GM19238 (cell line): Measurements from ENCODE around the gene TCF15.
A peak's percentile ranks its signal among the peaks of the same experiment; 100 is the strongest.
"Not testable (repeated sequence)": the region's sequence is repeated elsewhere in the genome, so short reads cannot be mapped to it uniquely, and the experiment has no call there.

Experiments
- DNase-seq: peaks from one replicate; pipeline ENCODE4 v3.0.0; 2011; ENCODE audit warnings: low spot score; ENCODE audit not compliant: insufficient read length

TCF15 gene

GRCh38 chr20:582204-582603, 27.9 kb downstream of the TCF15 start:
- no peak for DNase-seq

GRCh38 chr20:578940-579690, 31.0 kb downstream of the TCF15 start:
- DNase-seq: not testable (repeated sequence)

DNA sequence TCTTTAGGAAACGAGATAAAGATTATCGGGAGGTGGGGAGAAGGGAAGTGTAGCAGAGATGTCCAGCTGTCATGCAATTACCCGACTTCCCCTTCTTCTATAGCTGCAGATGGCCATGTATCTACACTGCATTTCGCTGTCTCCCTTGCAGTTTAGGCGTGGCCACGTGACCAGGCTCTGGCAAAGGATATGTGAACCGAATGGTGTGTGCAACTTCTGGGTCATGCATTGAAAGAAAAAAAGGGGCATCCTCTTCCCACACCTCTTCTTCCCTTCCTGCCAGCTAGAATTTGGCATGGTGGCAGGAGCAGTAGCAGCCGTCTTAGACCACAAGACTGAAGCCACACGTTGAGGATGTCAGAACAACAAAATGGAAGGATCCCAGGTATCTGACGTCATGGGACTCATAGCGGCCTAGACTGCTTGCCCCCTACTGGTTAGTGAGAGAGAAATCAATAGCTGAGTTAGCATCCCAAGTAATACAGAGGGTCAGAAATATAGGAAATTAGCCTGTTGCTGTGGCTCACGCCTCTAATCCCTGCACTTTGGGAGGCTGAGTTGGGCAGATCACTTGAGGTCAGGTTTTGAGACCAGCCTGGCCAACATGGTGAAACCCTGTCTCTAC, 32.8 kb downstream of the TCF15 start:
- DNase-seq: no peak

GRCh38 chr20:576156-576555, 34.0 kb downstream of the TCF15 start:
- no peak for DNase-seq

DNA sequence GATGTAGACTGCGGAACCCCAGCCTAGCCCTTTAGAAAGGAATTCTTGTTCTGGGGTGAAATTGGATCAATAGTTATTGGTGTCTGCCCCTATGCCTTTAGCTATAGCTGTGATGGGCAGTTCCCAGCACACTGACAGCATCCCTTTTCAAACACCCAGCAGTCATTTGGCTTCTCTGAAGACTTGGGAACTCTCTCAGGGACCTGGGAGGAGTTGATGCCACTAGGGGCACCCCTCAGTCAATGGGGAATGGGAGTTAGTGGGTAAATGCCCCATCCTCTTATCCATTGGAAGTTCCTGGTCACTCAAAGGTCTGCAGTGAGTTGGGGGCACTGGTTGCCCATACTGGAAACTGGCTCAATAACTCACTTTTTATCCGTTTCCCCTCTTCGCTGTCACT, 34.9 kb downstream of the TCF15 start:
- no peak for DNase-seq

- no peak for DNase-seq
Observed at GRCh38 chr20:574297-574942, 35.7 kb downstream of the TCF15 start.

DNA sequence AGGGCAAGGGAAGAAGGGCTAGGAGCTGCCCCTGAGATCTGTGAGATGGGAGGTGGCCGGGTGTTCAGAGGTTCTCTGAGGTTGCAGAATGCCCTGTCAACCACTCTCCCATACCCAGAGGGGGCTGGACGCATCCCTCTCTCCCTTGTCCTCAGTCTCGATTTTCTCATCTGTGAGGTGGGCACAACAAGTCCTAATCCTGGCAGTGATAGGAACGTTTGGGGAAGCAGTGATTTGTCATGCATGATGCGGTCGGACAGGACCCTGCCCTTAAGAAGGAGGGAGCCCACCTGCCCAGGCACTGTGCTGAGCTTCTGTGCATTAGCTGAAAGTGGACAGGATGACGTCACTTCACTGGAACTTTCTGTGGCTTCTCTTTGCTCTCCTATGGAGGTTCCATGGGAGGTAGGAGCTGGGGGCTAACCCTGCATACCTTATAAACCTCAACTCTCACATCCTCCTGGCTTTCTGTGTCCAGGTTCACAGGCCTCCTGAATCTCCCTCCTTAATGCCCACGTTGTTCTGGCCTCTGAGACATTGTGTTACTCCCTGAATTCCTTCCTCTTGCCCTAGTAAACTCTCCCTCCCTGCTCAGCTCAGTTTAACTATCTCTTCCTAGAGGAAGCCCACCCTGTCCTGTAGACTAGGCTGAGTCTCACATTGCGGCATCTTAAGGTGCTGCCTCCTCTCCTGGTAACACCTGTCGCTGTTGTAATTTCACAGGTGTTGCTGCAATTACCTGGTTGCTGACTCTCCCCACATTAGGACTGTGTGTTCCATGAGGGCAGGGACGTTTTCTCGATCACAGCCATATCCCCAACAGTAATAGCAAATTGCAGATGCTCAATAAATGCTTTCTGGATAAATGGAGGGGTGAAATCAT, 36.5 kb downstream of the TCF15 start:
- DNase-seq: no peak

DNA sequence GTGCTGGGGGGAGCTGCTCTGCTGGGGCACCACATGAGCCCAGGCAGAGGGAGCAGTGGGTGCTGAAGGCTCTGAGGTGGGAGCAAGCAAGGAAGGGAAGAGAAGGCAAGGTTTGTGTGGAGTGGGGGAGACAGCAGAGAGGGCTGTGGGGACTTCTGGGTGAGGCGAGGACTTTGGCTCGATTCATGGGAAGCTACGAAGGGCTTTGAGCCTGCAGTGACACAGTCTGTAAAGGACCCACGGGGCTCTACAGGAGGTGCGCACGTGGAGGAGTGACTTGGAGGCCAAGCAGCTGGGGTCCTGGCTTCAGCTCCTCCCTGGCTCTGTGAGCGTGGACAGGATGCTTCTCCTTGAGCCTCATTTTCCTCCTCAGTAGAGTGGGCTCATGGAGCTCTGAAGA, 37.4 kb downstream of the TCF15 start:
- no peak for DNase-seq

GRCh38 chr20:571754-572441, 38.2 kb downstream of the TCF15 start:
- DNase-seq: no peak

DNA sequence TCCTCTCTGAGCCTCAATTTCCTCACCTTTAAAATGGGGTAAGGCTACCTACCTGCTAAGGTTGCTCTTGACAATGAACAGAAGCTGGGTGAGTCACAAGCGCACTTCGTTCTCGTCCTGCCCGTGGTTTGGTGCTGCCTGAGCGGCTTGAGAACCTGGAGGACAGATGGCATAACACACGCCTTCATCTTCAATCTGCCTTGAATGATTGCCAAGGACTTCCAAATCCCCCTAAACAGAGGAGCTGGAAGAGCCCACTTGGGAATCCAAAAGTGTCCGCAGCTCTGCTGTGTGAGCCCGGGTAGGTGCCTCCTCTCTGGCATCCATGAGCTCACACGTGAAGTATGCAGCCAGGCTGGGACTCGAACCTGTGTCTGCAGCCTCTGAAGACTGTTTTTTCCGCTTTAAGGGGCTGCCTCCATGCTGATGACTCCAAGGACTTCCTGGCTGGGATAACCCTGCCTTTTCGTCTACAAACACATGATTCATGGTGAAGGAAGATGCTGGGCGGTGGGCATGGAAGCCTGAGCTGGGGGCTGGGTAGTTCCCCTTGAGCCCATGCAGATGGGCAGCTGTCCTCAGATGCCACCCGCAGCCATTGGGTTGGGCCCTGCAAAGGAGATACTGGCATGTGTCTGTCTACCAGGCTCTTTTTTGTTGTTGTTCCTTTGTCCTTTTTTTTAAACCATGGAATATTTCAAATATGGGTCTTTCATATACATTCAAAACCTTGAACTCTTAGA, 41.3 kb downstream of the TCF15 start:
- no peak for DNase-seq

DNA sequence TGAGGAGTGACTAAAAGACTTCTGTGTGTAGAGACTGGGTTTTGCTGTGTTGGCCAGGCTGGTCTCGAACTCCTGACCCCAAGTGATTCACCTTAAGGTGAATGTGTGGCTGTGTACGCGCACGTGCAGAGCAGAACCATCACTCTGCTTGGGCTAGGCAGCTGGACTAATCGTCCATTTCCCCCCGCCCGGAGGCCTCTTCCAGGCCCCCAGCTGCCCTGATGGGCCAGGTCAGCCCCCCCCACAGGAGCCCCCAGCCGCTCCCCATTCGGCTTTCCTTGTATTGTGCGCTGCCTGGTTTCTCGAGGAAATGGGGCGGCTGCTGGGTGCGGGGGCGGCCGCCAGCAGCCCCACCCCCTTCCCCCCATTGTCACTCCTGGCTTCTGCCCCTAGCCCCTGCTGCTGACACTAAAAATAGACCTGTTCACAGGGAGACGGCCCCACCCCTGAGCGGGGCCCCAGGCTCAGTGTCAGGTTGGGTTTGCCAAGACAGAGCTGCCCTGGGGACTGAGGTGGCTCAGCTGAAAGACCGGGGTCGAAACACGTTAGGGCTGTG, 41.9 kb downstream of the TCF15 start:
- DNase-seq: no peak

- DNase-seq: no peak
Observed at GRCh38 chr20:564192-564591, 45.9 kb downstream of the TCF15 start.

GRCh38 chr20:563187-563586, 46.9 kb downstream of the TCF15 start:
- no peak for DNase-seq

DNA sequence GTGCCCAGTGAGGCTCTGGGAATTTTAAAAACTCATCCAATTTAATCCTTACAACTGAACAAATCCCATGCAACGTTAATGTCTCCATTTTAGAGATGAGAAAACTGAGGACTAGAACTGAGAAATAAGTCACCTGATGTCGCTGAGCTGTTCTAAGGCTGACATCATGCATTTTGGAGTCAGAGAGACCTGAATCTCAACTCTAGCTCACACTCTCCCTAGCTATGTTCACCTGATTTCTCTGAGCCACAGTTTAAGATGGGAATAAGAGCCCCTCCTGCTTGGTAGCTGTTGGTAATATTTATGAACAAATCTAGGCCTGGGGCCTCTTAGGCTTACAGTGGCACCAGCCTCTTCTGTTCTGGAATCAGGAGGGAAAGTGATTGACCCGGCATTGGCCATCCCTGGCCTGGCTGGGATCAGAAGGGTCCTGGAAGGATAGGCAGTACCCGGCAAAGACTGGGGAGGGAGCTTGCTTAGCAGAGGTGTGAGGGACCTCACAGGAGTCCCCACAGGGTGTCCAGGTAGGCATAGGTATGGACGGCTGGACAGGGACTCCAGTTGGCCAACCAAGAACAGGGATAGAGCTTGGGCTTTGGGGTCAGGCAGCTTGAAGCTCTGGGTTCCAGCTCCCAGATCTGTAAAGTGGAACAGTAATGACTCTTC, 47.7 kb downstream of the TCF15 start:
- DNase-seq: no peak

- DNase-seq: peak; percentile 54
Observed at GRCh38 chr20:561437-562231, 48.5 kb downstream of the TCF15 start.

DNA sequence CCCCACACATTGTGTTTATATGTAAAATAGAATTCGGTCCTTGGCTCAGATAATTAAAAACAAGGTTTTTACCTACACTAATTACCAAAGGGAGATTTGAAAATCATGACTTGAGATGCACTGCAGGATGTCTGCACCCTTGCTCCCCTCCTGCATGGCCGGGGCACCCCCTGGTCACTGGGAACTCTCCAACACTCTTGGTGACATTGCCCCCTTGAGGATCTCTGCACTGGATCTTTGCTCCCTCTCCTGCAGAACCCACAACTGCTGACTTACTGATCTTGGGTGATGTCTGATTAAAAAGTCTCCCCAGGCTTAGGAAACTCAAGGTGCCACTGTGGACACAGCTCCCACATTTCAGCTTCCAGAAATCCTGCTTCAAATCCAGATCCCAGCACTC, 49.4 kb downstream of the TCF15 start:
- no peak for DNase-seq

DNA sequence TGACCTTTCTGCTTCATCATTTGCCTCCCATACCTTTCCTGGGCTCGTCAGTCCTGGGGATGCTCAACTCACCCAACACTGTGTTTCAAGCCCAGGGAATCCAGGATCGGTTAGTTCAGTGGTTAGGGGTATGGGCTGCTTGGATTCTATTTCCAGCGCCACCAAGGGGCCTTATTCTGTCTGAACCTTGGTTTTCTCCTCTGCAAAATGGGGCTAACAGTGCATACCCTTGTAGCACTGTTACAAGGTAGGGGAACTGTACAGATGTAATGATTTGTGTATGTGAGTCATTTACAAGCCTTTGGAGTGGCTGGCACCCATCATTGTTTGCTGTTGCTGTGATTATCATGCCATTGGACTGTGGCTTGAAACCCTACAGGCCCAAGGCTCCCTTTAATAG, 52.0 kb downstream of the TCF15 start:
- DNase-seq: no peak

DNA sequence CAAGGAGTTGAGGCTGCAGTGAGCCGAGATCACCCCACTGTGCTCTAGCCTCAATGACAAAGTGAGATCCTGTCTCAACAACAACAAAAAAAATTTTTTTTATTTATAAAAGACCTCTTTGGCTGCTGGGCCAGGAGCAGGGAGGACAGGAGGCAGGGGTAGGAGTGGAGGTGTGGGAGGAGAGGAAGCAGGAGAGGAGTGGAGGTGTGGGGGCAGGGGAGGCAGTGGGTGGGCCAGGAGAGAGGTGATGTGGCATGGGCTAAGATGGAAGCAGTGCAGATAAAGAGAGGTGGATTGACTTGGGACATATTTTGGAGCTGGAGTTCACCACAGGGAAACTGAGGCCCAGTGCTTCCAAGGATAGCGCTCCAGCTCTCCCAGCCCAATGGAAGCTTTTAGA, 53.1 kb downstream of the TCF15 start:
- no peak for DNase-seq

DNA sequence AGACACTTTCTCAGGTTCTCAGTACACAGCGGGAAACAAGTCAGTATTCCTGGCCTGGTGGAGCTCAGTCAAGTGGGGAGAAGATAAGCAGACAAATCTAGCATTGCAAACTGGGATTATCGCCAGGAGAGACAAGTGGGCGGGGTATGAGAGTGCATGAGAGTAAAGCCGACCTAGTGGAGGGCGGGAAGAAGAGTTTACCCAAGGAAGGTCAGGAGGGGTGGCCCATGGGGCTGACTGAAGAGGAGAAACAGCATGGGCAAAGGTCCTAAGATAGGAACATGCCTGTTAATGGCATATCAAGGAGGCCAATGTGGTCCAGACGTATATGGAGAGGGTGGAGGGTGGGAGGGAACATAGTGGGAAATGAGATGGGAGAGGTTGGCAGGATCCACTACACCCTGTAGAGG, 54.1 kb downstream of the TCF15 start:
- no peak for DNase-seq
